OCI-LY1 (cell line): ENCODE results near the gene MYBL2.

ENCODE experiments used
- H2AFZ ChIP-seq: fragments of 200-600 bp; sonication (generic), shearing (Covaris generic); 2 replicates; pipeline ENCODE4 v1.6.0; 2014; ENCODE audit warnings: antibody characterized with exemption, mild to moderate bottlenecking, low read length
- H3F3A ChIP-seq: fragments of 200-600 bp; sonication (generic), shearing (Covaris generic); 2 replicates; pipeline ENCODE4 v1.6.0; 2014; ENCODE audit warnings: mild to moderate bottlenecking, antibody characterized with exemption, low read length, moderate library complexity; ENCODE audit not compliant: insufficient read depth
- H3K27ac ChIP-seq: fragments of 200-600 bp; sonication (generic); 2 replicates; pipeline ENCODE4 v1.5.1; 2014; ENCODE audit warnings: low read length, mixed run types, mild to moderate bottlenecking, low read depth; ENCODE audit not compliant: poor library complexity, severe bottlenecking
- H3K27me3 ChIP-seq: fragments of 200-600 bp; sonication (generic); 2 replicates; pipeline ENCODE4 v1.6.0; 2014; ENCODE audit warnings: antibody characterized with exemption, mild to moderate bottlenecking, low read length, moderate library complexity; ENCODE audit not compliant: insufficient read depth
- H3K36me3 ChIP-seq: fragments of 200-600 bp; sonication (generic); 2 replicates; pipeline ENCODE4 v1.6.1; 2014; ENCODE audit warnings: mild to moderate bottlenecking, antibody characterized with exemption, low read length, moderate library complexity, mixed read lengths; ENCODE audit not compliant: insufficient read depth
- H3K4me1 ChIP-seq: fragments of 200-600 bp; sonication (generic); 2 replicates; pipeline ENCODE4 v1.5.1; 2014; ENCODE audit warnings: mild to moderate bottlenecking, low read length, moderate library complexity; ENCODE audit not compliant: insufficient read depth, severe bottlenecking
- H3K4me2 ChIP-seq: fragments of 200-600 bp; sonication (generic), shearing (Covaris generic); 2 replicates; pipeline ENCODE4 v1.6.1; 2014; ENCODE audit warnings: low read length
- H3K4me3 ChIP-seq: fragments of 200-600 bp; sonication (generic); 2 replicates; pipeline ENCODE4 v1.5.1; 2014; ENCODE audit warnings: low read length, low read depth, mild to moderate bottlenecking, mixed read lengths; ENCODE audit not compliant: poor library complexity, severe bottlenecking
- H3K79me2 ChIP-seq: fragments of 200-600 bp; shearing (Covaris generic); 2 replicates; pipeline ENCODE4 v1.6.1; 2016; ENCODE audit warnings: mixed run types, low read length, mixed read lengths; ENCODE audit not compliant: insufficient read depth
- H3K9ac ChIP-seq: fragments of 200-600 bp; sonication (generic), shearing (Covaris generic); 2 replicates; pipeline ENCODE4 v1.6.1; 2014; ENCODE audit warnings: mild to moderate bottlenecking, low read length, mixed read lengths
- H3K9me2 ChIP-seq: fragments of 200-600 bp; sonication (generic), shearing (Covaris generic); 2 replicates; pipeline ENCODE4 v1.6.1; 2014; ENCODE audit warnings: low read depth, mild to moderate bottlenecking, low read length, mixed read lengths
- H3K9me3 ChIP-seq: fragments of 200-600 bp; shearing (Covaris generic); 2 replicates; pipeline ENCODE4 v1.6.1; 2014; ENCODE audit warnings: low read length, mixed read lengths
- H4K20me1 ChIP-seq: fragments of 200-600 bp; sonication (generic), shearing (Covaris generic); 2 replicates; pipeline ENCODE4 v1.6.0; 2016; ENCODE audit warnings: mild to moderate bottlenecking, low read length; ENCODE audit not compliant: insufficient read depth
- EZH2 ChIP-seq: fragments of 200-600 bp; sonication (generic), shearing (Covaris generic); IDR thresholded peaks from 2 replicates; pipeline ENCODE4 v1.8.0; 2017; ENCODE audit warnings: borderline replicate concordance, mixed run types, mild to moderate bottlenecking, antibody characterized with exemption, low read length, moderate library complexity, mixed read lengths
- TF ChIP-seq, protein P1 (sequence below): fragments of 200-600 bp; sonication (generic), shearing (Covaris generic); IDR thresholded peaks from 2 replicates; pipeline ENCODE4 v1.5.1; 2017; ENCODE audit warnings: mild to moderate bottlenecking, antibody characterized with exemption, low read length, moderate library complexity, mixed read lengths

MYBL2 gene

DNA sequence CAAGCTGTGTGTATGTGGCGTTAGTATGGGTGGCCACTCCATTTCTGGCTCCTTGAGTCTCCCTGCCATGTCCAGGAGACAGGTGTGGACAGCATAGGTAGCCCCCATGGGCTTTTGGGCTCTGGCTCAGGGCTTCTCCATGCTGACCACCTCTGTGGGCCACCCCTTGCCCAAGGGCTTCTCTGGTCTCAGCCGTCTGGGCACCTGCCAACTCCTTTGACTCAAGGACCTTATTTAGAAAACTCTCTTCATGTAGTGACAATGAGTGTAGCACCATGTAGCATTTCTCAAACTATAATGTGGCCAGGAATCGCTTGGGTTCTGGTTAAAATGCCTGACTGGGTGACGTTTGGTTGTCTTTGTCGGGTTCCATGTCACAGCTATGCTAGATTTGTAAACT lies 65.0 kb downstream of the MYBL2 start:
- H3K27me3 ChIP-seq: no peaks in the 10 kb centered on the region
- no peak overlapping the region for H2AFZ ChIP-seq
- H3K79me2 ChIP-seq: no peaks in the 10 kb centered on the region
- peaks cover 62% of the 10 kb centered on the region for H3K4me1 ChIP-seq
- H4K20me1 ChIP-seq: no peaks in the 10 kb centered on the region
- peak overlapping the region; percentile 65 for H3K4me2 ChIP-seq
- H3K36me3 ChIP-seq: no peaks in the 10 kb centered on the region
- no peaks in the 10 kb centered on the region for H3K9me2 ChIP-seq
- TF ChIP-seq, protein P1, sequence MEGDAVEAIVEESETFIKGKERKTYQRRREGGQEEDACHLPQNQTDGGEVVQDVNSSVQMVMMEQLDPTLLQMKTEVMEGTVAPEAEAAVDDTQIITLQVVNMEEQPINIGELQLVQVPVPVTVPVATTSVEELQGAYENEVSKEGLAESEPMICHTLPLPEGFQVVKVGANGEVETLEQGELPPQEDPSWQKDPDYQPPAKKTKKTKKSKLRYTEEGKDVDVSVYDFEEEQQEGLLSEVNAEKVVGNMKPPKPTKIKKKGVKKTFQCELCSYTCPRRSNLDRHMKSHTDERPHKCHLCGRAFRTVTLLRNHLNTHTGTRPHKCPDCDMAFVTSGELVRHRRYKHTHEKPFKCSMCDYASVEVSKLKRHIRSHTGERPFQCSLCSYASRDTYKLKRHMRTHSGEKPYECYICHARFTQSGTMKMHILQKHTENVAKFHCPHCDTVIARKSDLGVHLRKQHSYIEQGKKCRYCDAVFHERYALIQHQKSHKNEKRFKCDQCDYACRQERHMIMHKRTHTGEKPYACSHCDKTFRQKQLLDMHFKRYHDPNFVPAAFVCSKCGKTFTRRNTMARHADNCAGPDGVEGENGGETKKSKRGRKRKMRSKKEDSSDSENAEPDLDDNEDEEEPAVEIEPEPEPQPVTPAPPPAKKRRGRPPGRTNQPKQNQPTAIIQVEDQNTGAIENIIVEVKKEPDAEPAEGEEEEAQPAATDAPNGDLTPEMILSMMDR: no peak
- TF ChIP-seq EZH2: no peak
- H3K4me3 ChIP-seq: peak overlapping the region; percentile 48
- peak overlapping the region; percentile 67 for H3K9ac ChIP-seq
- no peaks in the 10 kb centered on the region for H3K9me3 ChIP-seq
- H3K27ac ChIP-seq: peak overlapping the region; percentile 69
- H3F3A ChIP-seq: no peaks in the 10 kb centered on the region; the same call in 1 of the 2 replicates

DNA sequence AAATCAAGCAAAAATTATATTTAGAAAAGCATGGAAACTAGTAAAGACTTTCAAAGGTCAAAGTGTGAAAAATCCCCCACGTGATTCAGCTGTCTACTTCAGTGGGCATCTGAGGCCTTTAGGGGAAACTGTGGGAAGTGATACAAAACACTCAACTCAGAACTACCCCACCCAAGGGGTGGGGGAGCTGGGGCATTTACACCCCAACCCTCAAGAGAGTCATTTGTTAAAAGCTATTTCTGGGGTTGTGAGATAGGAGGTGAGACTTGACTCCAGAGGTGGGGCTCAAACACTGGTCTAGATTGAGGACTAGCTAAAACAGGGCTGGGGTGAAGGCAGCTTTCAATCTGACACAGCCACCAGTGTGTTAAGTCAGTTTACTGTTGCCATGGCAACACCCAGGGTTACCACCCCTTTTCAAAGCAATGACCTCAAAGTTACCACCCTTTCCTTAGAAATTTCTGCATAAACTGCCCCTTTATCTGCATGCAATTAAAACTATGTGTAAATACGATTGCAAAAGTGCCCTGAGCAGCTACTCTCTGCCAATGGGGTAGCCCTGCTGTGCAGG lies 69.8 kb downstream of the MYBL2 start:
- Histone ChIP-seq H3K9ac (no peak overlapping the region), H3K36me3 (no peaks in the 10 kb centered on the region), H4K20me1 (no peaks in the 10 kb centered on the region), H2AFZ (no peak overlapping the region), H3F3A (no peaks in the 10 kb centered on the region), H3K4me1 (peaks cover 54% of the 10 kb centered on the region), H3K79me2 (no peaks in the 10 kb centered on the region), H3K27me3 (no peaks in the 10 kb centered on the region), H3K4me2 (no peak overlapping the region), H3K27ac (peak overlapping the region; percentile 42), H3K9me2 (no peaks in the 10 kb centered on the region), H3K4me3 (no peak overlapping the region), H3K9me3 (no peaks in the 10 kb centered on the region)
- no peak for TF ChIP-seq EZH2
- TF ChIP-seq, protein P1: no peak

DNA sequence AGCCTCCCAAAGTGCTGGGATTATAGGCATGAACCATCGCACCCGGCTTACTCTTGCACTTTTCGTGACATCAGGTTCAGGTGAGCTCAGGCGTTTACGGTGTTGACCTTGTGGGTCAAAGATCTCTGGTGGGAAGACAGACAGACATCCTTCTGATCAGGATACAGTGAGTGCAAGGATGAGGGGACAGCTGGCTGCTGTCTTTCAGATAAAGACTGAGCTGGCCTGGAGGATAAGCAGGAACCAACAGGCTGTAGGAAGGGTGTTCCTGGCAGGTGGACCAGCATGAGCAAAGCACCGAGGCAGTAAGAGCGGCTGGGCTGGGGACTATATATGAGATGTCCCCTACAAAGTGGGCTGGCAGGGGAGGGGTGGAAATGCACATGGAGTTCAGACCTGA lies 71.0 kb downstream of the MYBL2 start:
- Histone ChIP-seq H3K27me3 (no peaks in the 10 kb centered on the region), H3K79me2 (no peaks in the 10 kb centered on the region), H3K9me2 (no peaks in the 10 kb centered on the region), H3F3A (no peaks in the 10 kb centered on the region), H3K9me3 (no peaks in the 10 kb centered on the region), H3K4me3 (no peak overlapping the region), H3K36me3 (no peaks in the 10 kb centered on the region), H3K4me2 (no peak overlapping the region), H3K4me1 (peaks cover 41% of the 10 kb centered on the region), H2AFZ (no peak overlapping the region), H4K20me1 (no peaks in the 10 kb centered on the region), H3K27ac (peak overlapping the region; percentile 30), H3K9ac (no peak overlapping the region)
- TF ChIP-seq EZH2: no peak
- TF ChIP-seq, protein P1: no peak
